OCI-LY3 (cell line): ENCODE data around the gene RNF222.

Source experiments
- H2AFZ ChIP-seq: fragments of 200-600, 300-600 bp; shearing (Covaris generic); 2 replicates; pipeline ENCODE4 v1.6.0; 2014; ENCODE audit warnings: antibody characterized with exemption, low read depth, low read length
- H3K27ac ChIP-seq: fragments of 200-600, 300-600 bp; sonication (generic); 2 replicates; pipeline ENCODE4 v1.5.1; 2014; ENCODE audit warnings: mild to moderate bottlenecking, low read length, moderate library complexity, mixed read lengths
- H3K27me3 ChIP-seq: fragments of 200-600, 300-600 bp; sonication (generic); 2 replicates; pipeline ENCODE4 v1.6.1; 2014; ENCODE audit warnings: low read depth, low read length, mixed read lengths
- H3K36me3 ChIP-seq: fragments of 200-600, 300-600 bp; sonication (generic); replicated peaks from 2 replicates; pipeline ENCODE3; 2014; ENCODE audit warnings: low read depth, low read length, mixed read lengths
- H3K4me1 ChIP-seq: fragments of 300-600, 200-600 bp; sonication (generic); 2 replicates; pipeline ENCODE4 v1.6.1; 2014; ENCODE audit warnings: low read length, mixed read lengths
- H3K4me2 ChIP-seq: fragments of 200-600, 300-600 bp; sonication (generic); 2 replicates; pipeline ENCODE4 v1.6.1; 2014; ENCODE audit warnings: low read length, mixed read lengths
- H3K4me3 ChIP-seq: fragments of 300-600, 200-600 bp; sonication (generic); 2 replicates; pipeline ENCODE4 v1.5.1; 2014; ENCODE audit warnings: antibody characterized with exemption, mild to moderate bottlenecking, low read length, moderate library complexity
- H3K79me2 ChIP-seq: fragments of 300-600, 200-600 bp; shearing (Covaris generic); 2 replicates; pipeline ENCODE4 v1.6.1; 2014; ENCODE audit warnings: mild to moderate bottlenecking, low read length, mixed read lengths
- H3K9ac ChIP-seq: fragments of 300-600, 200-600 bp; shearing (Covaris generic); 2 replicates; pipeline ENCODE4 v1.6.0; 2014; ENCODE audit warnings: mild to moderate bottlenecking, low read length, moderate library complexity
- H3K9me3 ChIP-seq: fragments of 200-600, 300-600 bp; shearing (Covaris generic); 2 replicates; pipeline ENCODE4 v1.6.1; 2014; ENCODE audit warnings: low read length, mixed read lengths; ENCODE audit not compliant: insufficient read depth
- H4K20me1 ChIP-seq: fragments of 200-600, 300-600 bp; sonication (generic); 2 replicates; pipeline ENCODE4 v1.6.1; 2016; ENCODE audit warnings: low read length, mixed read lengths; ENCODE audit not compliant: insufficient read depth
- EZH2phosphoT487 ChIP-seq: fragments of 200-600 bp; shearing (Covaris generic); IDR thresholded peaks from 2 replicates; pipeline ENCODE4 v1.6.1; 2018; ENCODE audit warnings: antibody characterized with exemption, mixed run types, low read depth
- TF ChIP-seq, protein P1 (sequence below): fragments of 200-600, 300-600 bp; sonication (generic); IDR thresholded peaks from 2 replicates; pipeline ENCODE4 v1.5.1; 2014; ENCODE audit warnings: antibody characterized with exemption, low read length, low read depth

RNF222 gene

DNA sequence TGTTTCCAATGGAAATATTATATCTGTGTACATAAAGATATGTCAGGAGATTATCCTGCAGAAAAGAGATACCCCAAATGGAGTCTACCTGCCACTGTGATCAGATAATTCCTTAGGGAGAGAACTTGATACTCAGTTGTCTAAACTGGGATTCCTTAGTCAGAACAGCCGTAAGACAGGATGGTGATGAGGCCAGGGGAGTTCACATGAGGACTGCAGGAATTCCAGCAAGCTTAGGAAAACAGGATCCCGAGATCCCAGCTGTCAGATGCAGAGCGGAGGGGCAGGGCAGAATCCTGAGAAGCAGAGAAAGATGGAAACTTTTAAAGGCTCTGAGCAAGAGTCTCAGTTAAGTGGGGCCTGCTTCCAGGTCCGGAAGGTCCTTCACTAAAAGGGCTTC is 25.8 kb downstream of the RNF222 start:
- Histone ChIP-seq H2AFZ (no peak overlapping the region), H3K4me1 (peaks cover 8% of the 10 kb centered on the region), H3K4me2 (no peak overlapping the region), H3K27ac (no peak overlapping the region), H3K36me3 (peaks cover 6% of the 10 kb centered on the region), H3K4me3 (no peak overlapping the region), H3K9ac (no peak overlapping the region), H4K20me1 (no peaks in the 10 kb centered on the region), H3K79me2 (no peaks in the 10 kb centered on the region), H3K9me3 (no peaks in the 10 kb centered on the region), H3K27me3 (no peaks in the 10 kb centered on the region)
- TF ChIP-seq, protein P1, sequence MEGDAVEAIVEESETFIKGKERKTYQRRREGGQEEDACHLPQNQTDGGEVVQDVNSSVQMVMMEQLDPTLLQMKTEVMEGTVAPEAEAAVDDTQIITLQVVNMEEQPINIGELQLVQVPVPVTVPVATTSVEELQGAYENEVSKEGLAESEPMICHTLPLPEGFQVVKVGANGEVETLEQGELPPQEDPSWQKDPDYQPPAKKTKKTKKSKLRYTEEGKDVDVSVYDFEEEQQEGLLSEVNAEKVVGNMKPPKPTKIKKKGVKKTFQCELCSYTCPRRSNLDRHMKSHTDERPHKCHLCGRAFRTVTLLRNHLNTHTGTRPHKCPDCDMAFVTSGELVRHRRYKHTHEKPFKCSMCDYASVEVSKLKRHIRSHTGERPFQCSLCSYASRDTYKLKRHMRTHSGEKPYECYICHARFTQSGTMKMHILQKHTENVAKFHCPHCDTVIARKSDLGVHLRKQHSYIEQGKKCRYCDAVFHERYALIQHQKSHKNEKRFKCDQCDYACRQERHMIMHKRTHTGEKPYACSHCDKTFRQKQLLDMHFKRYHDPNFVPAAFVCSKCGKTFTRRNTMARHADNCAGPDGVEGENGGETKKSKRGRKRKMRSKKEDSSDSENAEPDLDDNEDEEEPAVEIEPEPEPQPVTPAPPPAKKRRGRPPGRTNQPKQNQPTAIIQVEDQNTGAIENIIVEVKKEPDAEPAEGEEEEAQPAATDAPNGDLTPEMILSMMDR = no peak
- no peak for TF ChIP-seq EZH2phosphoT487

DNA sequence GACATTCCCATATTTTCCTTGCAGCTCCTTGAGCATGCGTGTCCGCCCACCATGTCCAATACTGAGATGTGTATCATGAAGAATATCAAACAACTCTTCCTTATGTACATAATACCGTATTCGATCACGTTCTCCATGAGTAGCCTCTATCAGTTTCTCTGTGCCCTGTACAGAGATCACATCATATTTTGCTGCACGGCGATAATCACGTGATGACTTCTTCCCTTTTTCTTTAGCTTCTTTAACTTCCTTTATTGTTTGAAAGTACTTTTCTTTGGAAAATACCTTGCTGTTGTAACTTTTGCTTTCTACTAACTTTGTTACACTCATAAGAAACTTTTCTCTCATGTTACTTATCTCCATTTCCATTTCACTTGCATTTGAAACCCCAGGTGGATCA is 27.7 kb downstream of the RNF222 start:
- Histone ChIP-seq H3K4me2 (no peak overlapping the region), H3K4me3 (no peak overlapping the region), H3K79me2 (no peaks in the 10 kb centered on the region), H3K4me1 (no peaks in the 10 kb centered on the region), H3K9me3 (no peaks in the 10 kb centered on the region), H3K27me3 (no peaks in the 10 kb centered on the region), H4K20me1 (no peaks in the 10 kb centered on the region), H2AFZ (no peak overlapping the region), H3K9ac (no peak overlapping the region), H3K36me3 (no peaks in the 10 kb centered on the region), H3K27ac (no peak overlapping the region)
- TF ChIP-seq EZH2phosphoT487 = no peak
- TF ChIP-seq, protein P1 = no peak

- Histone ChIP-seq H3K4me1 (no peaks in the 10 kb centered on the region), H3K27ac (no peak overlapping the region), H3K9me3 (no peaks in the 10 kb centered on the region), H3K4me3 (no peak overlapping the region), H3K36me3 (no peaks in the 10 kb centered on the region), H3K27me3 (no peaks in the 10 kb centered on the region), H4K20me1 (no peaks in the 10 kb centered on the region), H2AFZ (no peak overlapping the region), H3K9ac (no peak overlapping the region), H3K79me2 (no peaks in the 10 kb centered on the region), H3K4me2 (no peak overlapping the region)
- TF ChIP-seq EZH2phosphoT487 = no peak
- TF ChIP-seq, protein P1 = no peak
These were observed 29.4 kb downstream of the RNF222 start for GRCh38 chr17:8368193-8368592.

GRCh38 chr17:8366231-8366630 is 31.4 kb downstream of the RNF222 start:
- Histone ChIP-seq H3K36me3 (no peaks in the 10 kb centered on the region), H3K79me2 (no peaks in the 10 kb centered on the region), H3K27me3 (no peaks in the 10 kb centered on the region), H3K9ac (no peak overlapping the region), H4K20me1 (no peaks in the 10 kb centered on the region), H2AFZ (no peak overlapping the region), H3K4me2 (no peak overlapping the region), H3K27ac (no peak overlapping the region), H3K4me1 (no peaks in the 10 kb centered on the region), H3K9me3 (no peaks in the 10 kb centered on the region), H3K4me3 (no peak overlapping the region)
- TF ChIP-seq, protein P1 = no peak
- TF ChIP-seq EZH2phosphoT487 = no peak
